ENCODE results near the gene ACYP2. TPM values are rescaled to one million over a fixed set of nuclear protein-coding genes. Genes with fewer than 3 reads are reported as not detected.

ACYP2 gene
- total RNA-seq, 2 donors from 2014 or later = 13.6 to 14.1 TPM

DNA sequence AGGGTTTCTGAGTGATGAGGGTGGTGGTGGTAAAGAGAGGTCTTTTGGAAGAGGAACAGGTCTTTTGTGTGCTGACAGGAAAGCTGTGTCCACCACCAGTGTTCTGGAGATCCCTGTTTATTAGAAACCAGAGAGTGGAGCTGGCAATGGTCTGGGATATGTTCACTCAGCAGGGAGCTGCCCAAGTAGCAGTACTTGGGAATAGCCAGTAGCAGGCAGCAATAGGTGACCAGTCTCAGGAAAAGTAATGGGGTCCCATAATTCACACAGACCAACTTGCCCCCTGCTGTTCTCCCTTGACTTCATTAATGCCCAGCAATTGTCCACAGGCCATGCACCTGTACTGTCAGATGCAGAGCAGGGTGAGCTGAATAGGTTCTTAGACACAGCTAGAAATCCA lies 138.8 kb downstream of the ACYP2 start:
- intact Hi-C loops (cut with DNase I) = no loop called here
- H3K4me1 ChIP-seq = no peaks in the 10 kb centered on the region
- H3K36me3 ChIP-seq = no peaks in the 10 kb centered on the region
- no peaks in the 10 kb centered on the region for H3K27me3 ChIP-seq
- H3K9me3 ChIP-seq = no peaks in the 10 kb centered on the region
- no peak overlapping the region for H3K9ac ChIP-seq (ENCODE audit: low read depth in 2 of 2, low read length in 2 of 2)
- DNase-seq = no peak
- TF ChIP-seq, protein P1, sequence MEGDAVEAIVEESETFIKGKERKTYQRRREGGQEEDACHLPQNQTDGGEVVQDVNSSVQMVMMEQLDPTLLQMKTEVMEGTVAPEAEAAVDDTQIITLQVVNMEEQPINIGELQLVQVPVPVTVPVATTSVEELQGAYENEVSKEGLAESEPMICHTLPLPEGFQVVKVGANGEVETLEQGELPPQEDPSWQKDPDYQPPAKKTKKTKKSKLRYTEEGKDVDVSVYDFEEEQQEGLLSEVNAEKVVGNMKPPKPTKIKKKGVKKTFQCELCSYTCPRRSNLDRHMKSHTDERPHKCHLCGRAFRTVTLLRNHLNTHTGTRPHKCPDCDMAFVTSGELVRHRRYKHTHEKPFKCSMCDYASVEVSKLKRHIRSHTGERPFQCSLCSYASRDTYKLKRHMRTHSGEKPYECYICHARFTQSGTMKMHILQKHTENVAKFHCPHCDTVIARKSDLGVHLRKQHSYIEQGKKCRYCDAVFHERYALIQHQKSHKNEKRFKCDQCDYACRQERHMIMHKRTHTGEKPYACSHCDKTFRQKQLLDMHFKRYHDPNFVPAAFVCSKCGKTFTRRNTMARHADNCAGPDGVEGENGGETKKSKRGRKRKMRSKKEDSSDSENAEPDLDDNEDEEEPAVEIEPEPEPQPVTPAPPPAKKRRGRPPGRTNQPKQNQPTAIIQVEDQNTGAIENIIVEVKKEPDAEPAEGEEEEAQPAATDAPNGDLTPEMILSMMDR (IDR thresholded peaks at IDR 0.05) = no peak
- no peak overlapping the region for H3K27ac ChIP-seq
- H3K4me3 ChIP-seq = no peak overlapping the region

DNA sequence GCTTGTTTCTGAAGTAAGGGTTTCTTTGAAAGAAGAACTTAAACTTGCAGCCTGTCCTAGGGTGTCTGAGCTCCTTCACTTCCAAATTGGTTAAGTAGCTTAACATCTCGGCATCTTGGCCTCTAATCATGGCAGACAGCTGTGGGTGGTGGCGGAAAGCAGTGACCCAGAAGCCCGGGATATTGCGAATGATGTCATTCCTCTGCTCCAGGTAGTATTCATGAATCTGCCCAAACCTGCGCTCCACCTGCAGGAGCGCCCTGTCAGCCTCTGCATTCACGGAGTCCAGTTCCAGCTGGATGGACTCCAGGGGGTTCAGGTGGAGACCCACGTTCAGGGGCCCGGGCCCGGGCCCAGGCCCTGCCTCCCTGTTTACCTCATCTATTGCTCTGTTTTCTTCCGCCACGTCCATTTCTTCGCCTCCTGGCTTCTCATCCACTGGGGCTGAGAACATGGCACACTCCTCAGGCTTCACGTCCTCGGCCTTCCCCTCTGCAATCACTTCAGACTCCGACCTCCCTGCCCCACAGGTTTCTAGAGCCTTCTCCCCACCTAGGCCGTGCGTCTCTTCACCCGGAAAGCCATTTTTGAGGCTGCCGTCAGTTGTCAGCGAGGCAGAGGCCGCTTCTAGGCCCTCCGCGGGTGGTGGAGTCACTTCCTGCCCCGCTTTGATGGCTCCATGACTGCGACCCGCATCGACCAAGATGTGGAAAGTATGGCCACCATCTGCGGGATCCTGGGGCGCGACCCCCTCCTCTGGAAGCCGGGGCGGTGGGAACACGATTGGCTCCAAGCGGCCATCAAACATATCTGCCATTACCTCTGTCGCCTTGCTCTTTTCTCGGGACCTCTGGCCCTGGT lies 140.0 kb downstream of the ACYP2 start:
- Histone ChIP-seq H3K36me3 (no peaks in the 10 kb centered on the region), H3K4me1 (no peaks in the 10 kb centered on the region), H3K9me3 (no peaks in the 10 kb centered on the region), H3K9ac (ENCODE audit: low read depth in 2 of 2, low read length in 2 of 2) (no peak overlapping the region), H3K27me3 (no peaks in the 10 kb centered on the region), H3K4me3 (no peak overlapping the region), H3K27ac (no peak overlapping the region)
- intact Hi-C loops (cut with DNase I) = no loop called here
- TF ChIP-seq, protein P1 (IDR thresholded peaks at IDR 0.05) = no peak
- DNase-seq = no peak

DNA sequence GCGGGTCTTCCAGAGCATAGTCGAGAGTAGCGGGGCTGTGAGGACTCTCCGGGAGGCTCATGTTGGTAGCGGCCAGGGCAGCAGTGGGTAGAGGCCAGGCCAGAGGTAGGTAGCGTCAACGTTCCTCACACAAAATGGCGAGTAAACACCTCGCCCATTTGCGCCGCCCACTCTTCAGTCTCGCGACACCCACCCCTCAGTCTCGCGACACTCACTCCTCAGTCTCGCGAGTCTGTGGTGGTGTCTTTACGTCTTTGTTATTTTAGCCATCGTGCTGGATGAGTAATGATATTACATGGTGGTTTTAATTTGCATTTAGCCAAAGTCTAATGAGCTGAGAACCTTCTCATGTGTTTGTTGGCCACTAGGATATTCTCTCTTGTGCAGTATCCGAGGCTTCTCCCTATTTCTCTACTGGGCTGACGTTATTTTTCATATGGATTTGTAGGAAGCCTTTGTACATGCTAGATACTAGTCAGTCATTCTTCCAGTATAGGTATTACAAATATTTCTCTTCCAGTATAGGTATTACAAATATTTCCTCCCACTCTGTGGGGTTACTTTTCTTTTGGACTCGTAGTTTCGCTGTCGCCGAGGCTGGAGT lies 140.8 kb downstream of the ACYP2 start, which contains the start of gene TSPYL6:
Gene TSPYL6 (minus strand): TSS at position 139 of the 604 bp plus-strand sequence. CDS start 78 bp downstream, at position 61.
- no peaks in the 10 kb centered on the region for H3K27me3 ChIP-seq
- H3K4me3 ChIP-seq = no peak within 1 kb of the TSS
- no peak within 1 kb of the TSS for H3K27ac ChIP-seq
- H3K9ac ChIP-seq (ENCODE audit: low read depth in 2 of 2, low read length in 2 of 2) = no peak within 1 kb of the TSS
- no peaks in the 10 kb centered on the region for H3K9me3 ChIP-seq
- no peaks in the 10 kb centered on the region for H3K4me1 ChIP-seq
- TF ChIP-seq, protein P1 (IDR thresholded peaks at IDR 0.05) = no peak
- intact Hi-C loops (cut with DNase I) = no loop called here
- no peaks in the 10 kb centered on the region for H3K36me3 ChIP-seq
- DNase-seq = no peak

DNA sequence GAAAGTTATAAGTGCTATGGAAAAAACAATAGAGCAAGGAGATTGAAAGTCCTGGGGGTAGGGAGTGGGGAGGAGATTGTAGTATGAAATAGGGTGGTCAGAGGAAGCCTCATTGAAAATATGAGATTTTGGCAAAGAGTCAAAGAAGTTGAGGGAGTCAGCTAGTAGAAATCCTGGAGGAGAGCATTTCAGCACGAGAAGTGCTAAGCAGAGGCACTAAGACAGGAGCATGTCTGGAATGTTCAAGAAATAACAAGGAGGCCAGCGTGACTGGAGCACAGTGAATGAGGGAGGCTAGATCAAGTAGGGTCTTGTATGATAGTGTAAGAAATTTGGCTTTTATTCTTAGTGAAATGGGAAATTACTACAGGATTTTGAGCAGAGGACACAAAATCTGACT lies 142.8 kb downstream of the ACYP2 start:
- intact Hi-C loops (cut with DNase I) = no loop called here
- H3K9me3 ChIP-seq = no peaks in the 10 kb centered on the region
- H3K27me3 ChIP-seq = no peaks in the 10 kb centered on the region
- TF ChIP-seq, protein P1 (IDR thresholded peaks at IDR 0.05) = no peak
- no peaks in the 10 kb centered on the region for H3K4me1 ChIP-seq
- H3K9ac ChIP-seq (ENCODE audit: low read depth in 2 of 2, low read length in 2 of 2) = no peak overlapping the region
- DNase-seq = no peak
- H3K36me3 ChIP-seq = no peaks in the 10 kb centered on the region
- H3K27ac ChIP-seq = no peak overlapping the region
- no peak overlapping the region for H3K4me3 ChIP-seq

GRCh38 chr2:54259413-54260240 lies 144.2 kb downstream of the ACYP2 start:
- Histone ChIP-seq H3K9ac (ENCODE audit: low read depth in 2 of 2, low read length in 2 of 2) (no peak overlapping the region), H3K36me3 (no peaks in the 10 kb centered on the region), H3K27me3 (no peaks in the 10 kb centered on the region), H3K9me3 (no peaks in the 10 kb centered on the region), H3K27ac (no peak overlapping the region), H3K4me1 (no peaks in the 10 kb centered on the region), H3K4me3 (no peak overlapping the region)
- DNase-seq = no peak
- TF ChIP-seq, protein P1 (IDR thresholded peaks at IDR 0.05) = no peak
- intact Hi-C loops (cut with DNase I) = no loop called here

Measured in colonic mucosa (tissue), 4 donors.